CD4-positive, alpha-beta T cell (primary cell): ENCODE measurements around the gene MCC. TPM values are rescaled to one million over a fixed set of nuclear protein-coding genes. Genes with fewer than 3 reads are reported as not detected.

Source experiments
- ATAC-seq: fragments of 200-7000 bp; cut with Tn5 transposase; one replicate; pipeline ENCODE4 v1.10.0; 2022; ENCODE audit warnings: mild to moderate bottlenecking; ENCODE audit not compliant: poor library complexity
- CTCF ChIA-PET: fragments of 350-600 bp; sonication (Branson Sonifier 250); formaldehyde crosslinking; loops from one replicate; lab custom pipeline; 2021; ENCODE audit warnings: antibody characterized with exemption, inconsistent platforms; lab: Charles Lee
- POLR2A ChIA-PET: fragments of 350-600 bp; sonication (Branson Sonifier 250); formaldehyde crosslinking; loops from one replicate; lab custom pipeline; 2021; ENCODE audit warnings: antibody characterized with exemption, inconsistent platforms; lab: Charles Lee
- DNase-seq, 14 experiments: peaks; one replicate each; pipeline ENCODE4 v3.0.0-alpha.2; 2013 to 2020; ENCODE audit warnings: mixed read lengths in 2 of 14
- H3K27ac ChIP-seq, 2 donors: one replicate each; pipeline versions ENCODE4 v1.5.1 to v1.7.0; 2013; ENCODE audit warnings: low read length in 2 of 2, low read depth in 1 of 2, mild to moderate bottlenecking in 1 of 2
- H3K27me3 ChIP-seq, 2 experiments: 1 replicate in 1 of 2; 2 replicates in 1 of 2; pipeline versions ENCODE4 v1.6.1 to v1.7.0; 2013; ENCODE audit warnings: low read length in 2 of 2, control low read depth in 1 of 2, mild to moderate bottlenecking in 1 of 2, moderate library complexity in 1 of 2; ENCODE audit not compliant: insufficient read depth in 2 of 2, control insufficient read depth in 1 of 2
- H3K36me3 ChIP-seq: one replicate; pipeline ENCODE4 v1.6.1; 2013; ENCODE audit warnings: low read length, control low read depth; ENCODE audit not compliant: insufficient read depth
- H3K4me1 ChIP-seq: one replicate; pipeline ENCODE4 v1.6.1; 2013; ENCODE audit warnings: low read length, control low read depth; ENCODE audit not compliant: insufficient read depth
- H3K4me3 ChIP-seq: one replicate; pipeline ENCODE4 v1.5.1; 2013; ENCODE audit warnings: mild to moderate bottlenecking, low read length, moderate library complexity
- H3K9me3 ChIP-seq, 2 experiments: 1 replicate in 1 of 2; 2 replicates in 1 of 2; pipeline versions ENCODE4 v1.6.1 to v1.7.0; 2013; ENCODE audit warnings: low read length in 2 of 2, mild to moderate bottlenecking in 2 of 2, control low read depth in 1 of 2, moderate library complexity in 1 of 2; ENCODE audit not compliant: control insufficient read depth in 1 of 2, insufficient read depth in 1 of 2
- H3K27ac Mint-ChIP-seq: one replicate; pipeline ENCODE4 v1.8.0; 2020; ENCODE audit warnings: mixed read lengths
- H3K27me3 Mint-ChIP-seq: one replicate; pipeline ENCODE4 v1.8.0; 2021; ENCODE audit warnings: mixed read lengths
- H3K36me3 Mint-ChIP-seq: one replicate; pipeline ENCODE4 v1.8.0; 2021; ENCODE audit warnings: low read depth, mixed read lengths
- H3K4me1 Mint-ChIP-seq: one replicate; pipeline ENCODE4 v1.8.0; 2021; ENCODE audit warnings: low read depth, mixed read lengths
- H3K4me3 Mint-ChIP-seq: one replicate; pipeline ENCODE4 v1.8.0; 2020; ENCODE audit warnings: mild to moderate bottlenecking, mixed read lengths
- H3K9me3 Mint-ChIP-seq: one replicate; pipeline ENCODE4 v1.8.0; 2020; ENCODE audit warnings: mixed read lengths
- CTCF ChIP-seq: fragments of 200-600 bp; IDR thresholded peaks from one replicate; pipeline ENCODE4 v1.8.0; 2022; ENCODE audit warnings: antibody characterized with exemption, mild to moderate bottlenecking
- intact Hi-C, 2 experiments: fragments of 100-400 bp; cut with DNase I in 1 of 2; cut with micrococcal nuclease in 1 of 2; formaldehyde crosslinking; loops; one replicate each; pipeline versions ENCODE4 v1.15.1 to v1.9.0; 2023 to 2025; cut with DNase I, micrococcal nuclease
- total RNA-seq, 174 experiments: library from RNA in 2 of 174; stranded (reverse) in 2 of 174; gene quantifications; one replicate each; pipeline ENCODE4 v1.2.3 and lab custom pipeline; 2021 to 2026

Gene MCC
- total RNA-seq, 2 experiments from 2014 or later = 3.2 to 3.3 TPM

GRCh38 chr5:113194591-113194990 lies 293.7 kb downstream of the MCC start:
- intact Hi-C loops = no loop called here
- Histone ChIP-seq H3K36me3 (no peaks in the 10 kb centered on the region), H3K27ac (no peak overlapping the region), H3K9me3 (no peaks in the 10 kb centered on the region), H3K4me1 (no peaks in the 10 kb centered on the region), H3K4me3 (no peak overlapping the region), H3K27me3 (no peaks in the 10 kb centered on the region)
- ChIA-PET CTCF (no interaction called here), POLR2A (no interaction called here)
- H3K4me1 Mint-ChIP-seq = no peaks in the 10 kb centered on the region
- ATAC-seq (no peak), DNase-seq (no peak)
- H3K36me3 Mint-ChIP-seq = no peaks in the 10 kb centered on the region
- H3K9me3 Mint-ChIP-seq = peaks cover 3% of the 10 kb centered on the region
- no peak overlapping the region for H3K4me3 Mint-ChIP-seq
- no peaks in the 10 kb centered on the region for H3K27me3 Mint-ChIP-seq
- no peak overlapping the region for H3K27ac Mint-ChIP-seq
- TF ChIP-seq CTCF = no peak

- no peaks in the 10 kb centered on the region for H3K36me3 ChIP-seq
- Mint-ChIP-seq H3K27me3 (no peaks in the 10 kb centered on the region), H3K9me3 (peaks cover 3% of the 10 kb centered on the region), H3K4me1 (no peaks in the 10 kb centered on the region), H3K27ac (no peak overlapping the region), H3K36me3 (no peaks in the 10 kb centered on the region), H3K4me3 (no peak overlapping the region)
- H3K27ac ChIP-seq = no peak overlapping the region
- ATAC-seq (no peak), DNase-seq (no peak)
- ChIA-PET CTCF (no interaction called here), POLR2A (no interaction called here)
- H3K9me3 ChIP-seq = no peaks in the 10 kb centered on the region
- intact Hi-C loops = no loop called here
- H3K27me3 ChIP-seq = no peaks in the 10 kb centered on the region
- H3K4me3 ChIP-seq = no peak overlapping the region
- H3K4me1 ChIP-seq = no peaks in the 10 kb centered on the region
- no peak for TF ChIP-seq CTCF
These were observed 294.1 kb downstream of the MCC start for GRCh38 chr5:113194125-113194524.

GRCh38 chr5:113193311-113193978 lies 294.8 kb downstream of the MCC start:
- no peaks in the 10 kb centered on the region for H3K4me1 Mint-ChIP-seq
- no peak overlapping the region for H3K27ac Mint-ChIP-seq
- no peaks in the 10 kb centered on the region for H3K27me3 Mint-ChIP-seq
- Histone ChIP-seq H3K4me1 (no peaks in the 10 kb centered on the region), H3K36me3 (no peaks in the 10 kb centered on the region), H3K9me3 (no peaks in the 10 kb centered on the region), H3K4me3 (no peak overlapping the region), H3K27ac (no peak overlapping the region), H3K27me3 (no peaks in the 10 kb centered on the region)
- no peaks in the 10 kb centered on the region for H3K36me3 Mint-ChIP-seq
- CTCF ChIA-PET = no interaction called here
- H3K4me3 Mint-ChIP-seq = no peak overlapping the region
- no peak for ATAC-seq
- DNase-seq = no peak
- POLR2A ChIA-PET = no interaction called here
- H3K9me3 Mint-ChIP-seq = peaks cover 3% of the 10 kb centered on the region
- TF ChIP-seq CTCF = no peak
- intact Hi-C loops = no loop called here
